ENCODE data around the gene BBX. TPM values are rescaled to one million over a fixed set of nuclear protein-coding genes. Genes with fewer than 3 reads are reported as not detected.

BBX gene
- total RNA-seq, 4 donors from 2014 or later, result 73.0 to 216 (median 106) TPM

GRCh38 chr3:107739227-107739626 is 216.5 kb downstream of the BBX start:
- Histone ChIP-seq H3K27ac (no peak overlapping the region), H3K4me1 (peaks cover 0 to 6% of the 10 kb centered on the region in 2 donors), H3K4me3 (replicated peaks in 1 of 3) (no peak overlapping the region), H3K36me3 (no peaks in the 10 kb centered on the region), H3K9me3 (no peaks in the 10 kb centered on the region), H3K27me3 (no peaks in the 10 kb centered on the region)
- DNase-seq, result no peak
- intact Hi-C loops (cut with DNase I), result no loop called here
- WGBS, 2 donors, result 60 to 64% methylated on average over 3 of the region's 3 CpGs
- TF ChIP-seq, protein P1, sequence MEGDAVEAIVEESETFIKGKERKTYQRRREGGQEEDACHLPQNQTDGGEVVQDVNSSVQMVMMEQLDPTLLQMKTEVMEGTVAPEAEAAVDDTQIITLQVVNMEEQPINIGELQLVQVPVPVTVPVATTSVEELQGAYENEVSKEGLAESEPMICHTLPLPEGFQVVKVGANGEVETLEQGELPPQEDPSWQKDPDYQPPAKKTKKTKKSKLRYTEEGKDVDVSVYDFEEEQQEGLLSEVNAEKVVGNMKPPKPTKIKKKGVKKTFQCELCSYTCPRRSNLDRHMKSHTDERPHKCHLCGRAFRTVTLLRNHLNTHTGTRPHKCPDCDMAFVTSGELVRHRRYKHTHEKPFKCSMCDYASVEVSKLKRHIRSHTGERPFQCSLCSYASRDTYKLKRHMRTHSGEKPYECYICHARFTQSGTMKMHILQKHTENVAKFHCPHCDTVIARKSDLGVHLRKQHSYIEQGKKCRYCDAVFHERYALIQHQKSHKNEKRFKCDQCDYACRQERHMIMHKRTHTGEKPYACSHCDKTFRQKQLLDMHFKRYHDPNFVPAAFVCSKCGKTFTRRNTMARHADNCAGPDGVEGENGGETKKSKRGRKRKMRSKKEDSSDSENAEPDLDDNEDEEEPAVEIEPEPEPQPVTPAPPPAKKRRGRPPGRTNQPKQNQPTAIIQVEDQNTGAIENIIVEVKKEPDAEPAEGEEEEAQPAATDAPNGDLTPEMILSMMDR (IDR thresholded peaks at IDR 0.05), result no peak
- no peak for TF ChIP-seq POLR2A (IDR thresholded peaks at IDR 0.05)

DNA sequence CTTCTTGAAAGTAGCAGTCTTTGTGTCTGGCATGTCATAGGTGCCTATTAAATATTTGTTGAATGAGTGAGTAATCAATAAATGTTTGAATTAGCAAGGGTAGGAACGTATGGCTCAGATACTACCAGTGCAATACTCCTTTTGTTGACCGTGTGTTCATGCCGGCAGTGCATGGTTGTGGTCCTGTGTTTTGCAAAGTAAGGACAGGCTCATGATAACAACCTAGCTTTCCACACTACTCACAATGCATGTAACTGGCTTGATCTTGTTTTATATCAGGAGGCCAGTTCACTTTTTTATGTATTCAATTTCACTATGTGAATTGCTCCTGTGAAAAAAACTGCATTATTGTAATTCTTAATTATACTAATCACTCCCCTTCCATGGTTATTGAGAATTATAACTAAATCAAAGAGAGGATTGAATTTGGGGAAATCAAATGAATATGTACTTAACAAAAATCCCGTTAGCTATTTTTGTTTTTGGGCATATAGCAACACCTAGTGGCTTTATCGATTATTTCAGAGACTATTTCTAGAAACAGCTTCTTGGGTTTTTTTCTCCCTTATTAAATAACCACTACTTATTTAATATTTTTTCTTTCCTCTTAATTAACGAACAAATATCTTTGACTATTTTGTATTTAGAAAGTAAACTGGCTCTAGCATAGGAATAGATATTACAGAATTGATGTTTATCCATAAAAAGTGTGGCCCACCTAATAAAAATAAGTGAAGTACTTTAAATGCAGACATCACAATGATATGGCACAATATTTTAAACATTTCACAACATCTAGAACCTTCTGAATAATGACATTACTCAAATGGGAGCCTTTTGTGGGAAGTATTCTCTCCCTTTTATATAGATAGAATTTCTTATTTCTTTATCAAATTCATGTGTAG is 218.5 kb downstream of the BBX start:
- no peak overlapping the region for H3K4me3 ChIP-seq (replicated peaks in 1 of 3)
- peaks cover 0 to 6% of the 10 kb centered on the region in 2 donors for H3K4me1 ChIP-seq
- no peak for TF ChIP-seq POLR2A (IDR thresholded peaks at IDR 0.05)
- TF ChIP-seq, protein P1 (IDR thresholded peaks at IDR 0.05), result peak in 4 of 6 experiments; percentile 16 to 66 (median 58)
- intact Hi-C loops (cut with DNase I), result loop anchor here (10.0 kb wide), 1 partner anchor 66 kb away; no protein-coding TSS in a partner anchor
- no peaks in the 10 kb centered on the region for H3K36me3 ChIP-seq
- H3K27me3 ChIP-seq, result no peaks in the 10 kb centered on the region
- 61 to 63% methylated on average over 6 of the region's 6 CpGs for WGBS, 2 donors
- no peak for DNase-seq
- H3K27ac ChIP-seq, result no peak overlapping the region
- no peaks in the 10 kb centered on the region for H3K9me3 ChIP-seq

- no peak overlapping the region for H3K27ac ChIP-seq
- H3K27me3 ChIP-seq, result no peaks in the 10 kb centered on the region
- H3K4me1 ChIP-seq, result peaks cover 0 to 6% of the 10 kb centered on the region in 2 donors
- whole genome bisulfite sequencing, 2 donors, result 98% methylated on average over 4 of the region's 4 CpGs
- TF ChIP-seq, protein P1 (IDR thresholded peaks at IDR 0.05), result no peak
- no peak for TF ChIP-seq POLR2A (IDR thresholded peaks at IDR 0.05)
- H3K36me3 ChIP-seq, result no peaks in the 10 kb centered on the region
- intact Hi-C loops (cut with DNase I), result loop anchor here (10.0 kb wide), 1 partner anchor 71 kb away; no protein-coding TSS in a partner anchor
- no peak for DNase-seq
- H3K9me3 ChIP-seq, result no peaks in the 10 kb centered on the region
- no peak overlapping the region for H3K4me3 ChIP-seq (replicated peaks in 1 of 3)
Observed at GRCh38 chr3:107745354-107745753, 222.6 kb downstream of the BBX start.

- Histone ChIP-seq H3K9me3 (no peaks in the 10 kb centered on the region), H3K4me1 (no peaks in the 10 kb centered on the region), H3K27me3 (no peaks in the 10 kb centered on the region), H3K36me3 (no peaks in the 10 kb centered on the region), H3K27ac (no peak overlapping the region), H3K4me3 (replicated peaks in 1 of 3) (no peak overlapping the region)
- DNase-seq, result no peak
- TF ChIP-seq POLR2A (IDR thresholded peaks at IDR 0.05), result no peak
- TF ChIP-seq, protein P1 (IDR thresholded peaks at IDR 0.05), result peak in 2 of 6 experiments; percentile 10 to 32
- intact Hi-C loops (cut with DNase I), result no loop called here
- WGBS, 2 donors, result 83% methylated on average over 3 of the region's 3 CpGs
Observed at GRCh38 chr3:107752202-107752990, 229.6 kb downstream of the BBX start.

All from thyroid gland (tissue), 4 donors.